ENCODE results near the gene CHCHD10.

Gene CHCHD10

DNA sequence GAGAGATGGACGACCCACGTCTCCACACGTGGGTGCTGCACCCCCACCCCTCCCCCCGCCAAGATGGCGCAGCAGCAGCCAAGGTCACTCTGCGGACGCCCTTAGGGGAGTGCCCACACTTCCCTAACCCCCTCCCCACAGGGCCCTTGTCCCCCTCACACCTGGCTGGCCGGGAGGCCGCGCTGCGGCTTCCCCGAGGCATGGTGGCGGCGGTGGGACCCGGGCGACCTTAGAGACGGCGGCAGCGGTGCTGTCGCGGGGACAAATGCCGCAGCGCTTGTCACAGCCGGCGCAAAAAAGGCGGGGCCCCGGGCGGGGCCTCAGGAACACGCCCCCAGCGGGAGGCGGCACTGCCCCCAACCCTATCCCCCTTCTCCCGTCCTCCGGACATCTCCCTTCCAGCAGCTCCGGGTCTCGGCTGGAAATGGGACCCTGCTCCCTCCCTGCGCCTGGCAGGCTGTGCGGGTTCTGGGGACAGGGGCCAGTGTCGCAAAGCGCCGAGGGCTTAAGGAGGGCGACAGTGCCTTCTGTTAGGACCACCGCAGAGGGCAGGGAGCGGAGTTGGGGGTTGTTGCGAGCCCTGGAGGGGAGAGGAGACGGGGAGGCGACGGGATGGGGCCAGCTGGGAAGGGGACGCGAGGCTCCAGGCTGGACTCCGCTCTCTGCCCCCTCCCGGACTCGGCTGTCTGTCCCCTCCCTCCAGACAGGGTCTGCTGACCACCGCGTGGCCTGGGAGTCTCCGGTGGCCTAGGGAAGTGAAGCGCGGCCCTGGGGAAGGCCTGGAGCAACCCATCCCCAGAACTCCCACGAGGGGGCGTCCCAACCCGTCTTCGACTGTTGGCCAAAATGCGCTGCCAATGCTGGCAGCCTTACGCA lies at the start of gene CHCHD10:
Gene CHCHD10, minus strand, starts transcription at position 300 of the 876 bp plus-strand sequence. Its CDS starts 98 bp downstream, at position 202.
- DNase-seq, result peak; percentile 48 to 90 (median 80)

DNA sequence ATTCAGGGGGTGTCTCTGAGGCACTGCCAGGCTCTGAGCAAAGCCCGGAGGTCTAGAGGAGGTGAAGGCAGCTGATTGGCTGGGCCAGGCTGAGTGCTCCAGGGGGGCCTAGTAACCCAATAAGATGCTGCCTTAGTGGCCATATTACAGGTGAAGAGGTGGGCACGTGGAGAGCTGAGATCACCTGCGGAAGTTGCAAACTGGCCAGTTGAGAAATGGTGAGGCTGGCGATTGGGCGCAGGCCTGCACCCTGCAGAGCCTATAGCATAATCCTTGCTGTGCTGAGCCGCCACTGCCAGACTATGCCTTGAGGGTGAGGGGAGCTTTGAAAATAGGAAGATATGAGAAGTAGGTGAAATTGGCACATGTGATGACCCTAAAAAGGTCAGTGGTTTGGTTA lies 49.4 kb upstream of the CHCHD10 start:
- no peak for DNase-seq

DNA sequence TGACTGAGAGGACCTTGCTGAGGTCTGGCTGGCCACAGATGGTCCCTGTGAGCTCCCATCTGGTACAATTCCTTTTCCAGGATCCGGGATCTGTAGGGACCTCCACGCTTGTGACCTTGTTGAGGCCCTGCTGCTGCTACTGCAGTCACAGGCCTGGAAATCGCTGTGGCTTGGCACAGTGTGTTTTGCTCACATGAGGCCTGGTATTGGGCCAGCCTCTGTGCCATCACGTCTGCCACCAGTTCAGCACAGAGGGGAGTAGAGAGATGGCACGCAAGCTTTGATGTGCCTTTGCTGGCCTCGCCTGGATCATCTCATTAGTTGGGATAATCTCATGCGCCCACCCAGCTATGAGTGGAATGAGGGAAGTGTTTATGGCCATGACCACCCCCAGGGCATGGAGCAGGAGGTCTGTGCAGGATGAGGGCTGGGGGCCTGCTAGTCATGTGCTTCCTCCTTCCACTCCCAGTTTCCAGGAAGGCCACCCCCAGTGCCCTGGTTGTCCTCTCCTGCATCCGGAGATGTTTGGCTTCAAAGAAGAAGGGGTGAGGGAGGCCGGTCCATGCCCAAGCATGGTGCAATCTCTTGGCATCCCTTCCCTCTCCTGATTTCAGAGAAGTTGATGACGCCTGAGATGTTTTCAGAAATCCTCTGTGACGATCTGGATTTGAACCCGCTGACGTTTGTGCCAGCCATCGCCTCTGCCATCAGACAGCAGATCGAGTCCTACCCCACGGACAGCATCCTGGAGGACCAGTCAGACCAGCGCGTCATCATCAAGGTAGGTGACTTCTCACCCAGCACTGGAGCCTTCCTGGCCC lies 48.6 kb upstream of the CHCHD10 start:
- DNase-seq, result peak in 4 of 14 donors; percentile 15 to 98 (median 44)

DNA sequence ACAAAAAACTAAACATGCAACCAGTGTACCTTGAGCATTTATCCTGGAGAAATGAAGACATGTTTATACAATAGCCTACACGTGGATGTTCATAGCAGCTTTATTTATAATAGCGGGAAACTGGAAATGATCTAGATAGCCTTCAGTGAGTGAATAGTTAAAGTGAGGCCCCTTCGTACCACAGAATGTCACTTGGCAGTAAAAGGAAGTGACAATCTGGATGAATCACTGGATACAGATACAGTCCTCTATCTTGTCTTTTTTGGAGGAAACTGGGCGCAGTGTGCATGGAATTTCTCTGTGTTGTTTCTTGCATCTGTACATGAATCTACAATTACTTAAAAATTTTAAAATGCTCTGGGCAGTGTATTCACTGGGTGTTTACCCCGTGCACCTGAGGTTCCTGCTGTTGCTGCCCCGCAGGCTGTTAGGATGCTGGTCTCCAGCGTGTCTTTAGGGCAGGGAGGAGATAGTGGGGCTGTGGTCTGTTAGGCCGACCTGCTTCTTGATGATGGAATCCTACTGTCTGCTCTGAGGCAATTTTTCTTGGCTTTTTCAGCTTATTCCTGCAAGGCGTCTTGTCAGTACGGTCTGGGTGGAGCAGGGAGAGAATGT lies 47.9 kb upstream of the CHCHD10 start:
- DNase-seq, result no peak

- DNase-seq, result no peak
These were observed 44.6 kb upstream of the CHCHD10 start for GRCh38 chr22:23812378-23812777.

- DNase-seq, result no peak
These were observed 39.1 kb upstream of the CHCHD10 start for GRCh38 chr22:23806837-23807236.

DNA sequence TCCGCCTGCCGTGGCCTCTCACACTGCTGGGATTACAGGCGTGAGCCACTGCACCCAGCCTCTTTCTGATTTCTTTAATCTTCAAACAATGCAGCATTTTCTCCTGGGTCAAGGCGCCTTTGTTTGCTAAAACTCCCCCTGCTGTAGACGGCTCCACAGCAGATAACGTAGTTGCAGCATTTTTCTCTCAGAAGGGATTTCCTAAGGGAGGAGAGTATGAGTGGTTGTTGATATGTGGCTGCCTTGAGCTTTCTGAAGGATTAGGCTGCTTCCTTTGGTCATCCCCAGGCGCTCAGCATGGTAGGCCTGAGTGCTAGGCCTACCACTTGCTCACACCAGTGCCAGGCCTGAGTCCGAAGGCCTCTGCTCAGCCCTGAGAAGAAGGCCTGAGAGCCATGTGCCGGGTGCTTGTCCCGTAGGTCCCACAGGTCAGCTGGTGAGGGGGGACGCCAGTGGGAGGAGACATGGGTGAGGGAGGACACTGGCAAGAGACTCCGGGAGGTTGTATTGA lies 37.1 kb upstream of the CHCHD10 start:
- no peak for DNase-seq

GRCh38 chr22:23803001-23803819 lies 35.4 kb upstream of the CHCHD10 start:
- peak in 2 of 14 donors; percentile 25 to 98 for DNase-seq

GRCh38 chr22:23801886-23802377 lies 34.2 kb upstream of the CHCHD10 start:
- DNase-seq, result no peak

GRCh38 chr22:23801238-23801821 lies 33.6 kb upstream of the CHCHD10 start:
- no peak for DNase-seq

- DNase-seq, result no peak
These were observed 32.8 kb upstream of the CHCHD10 start for GRCh38 chr22:23800297-23801237.

GRCh38 chr22:23796461-23796860 lies 28.7 kb upstream of the CHCHD10 start:
- DNase-seq, result no peak

DNA sequence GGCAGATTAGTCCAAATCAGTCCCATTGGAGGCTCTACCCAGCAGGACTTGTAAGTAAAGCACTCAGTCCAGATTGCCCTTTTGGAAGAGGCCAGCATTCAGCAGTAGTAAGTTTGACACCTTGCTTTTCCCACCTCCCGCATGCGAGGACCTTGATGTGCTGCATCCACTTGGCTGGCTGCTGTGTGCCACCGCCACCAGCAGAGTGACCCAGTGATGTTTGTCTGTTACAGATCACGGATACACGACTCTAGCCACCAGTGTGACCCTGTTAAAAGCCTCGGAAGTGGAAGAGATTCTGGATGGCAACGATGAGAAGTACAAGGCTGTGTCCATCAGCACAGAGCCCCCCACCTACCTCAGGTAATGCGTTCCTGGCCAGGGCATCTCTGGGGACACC lies 25.6 kb upstream of the CHCHD10 start:
- DNase-seq, result no peak

- no peak for DNase-seq
These were observed 24.2 kb upstream of the CHCHD10 start for GRCh38 chr22:23791738-23792645.

- peak in 1 of 14 donors; percentile 28 for DNase-seq
These were observed 23.3 kb upstream of the CHCHD10 start for GRCh38 chr22:23790819-23791737.

GRCh38 chr22:23789638-23790037 lies 21.9 kb upstream of the CHCHD10 start:
- peak in 1 of 14 donors; percentile 19 for DNase-seq

GRCh38 chr22:23789121-23789520 lies 21.3 kb upstream of the CHCHD10 start:
- DNase-seq, result no peak

DNA sequence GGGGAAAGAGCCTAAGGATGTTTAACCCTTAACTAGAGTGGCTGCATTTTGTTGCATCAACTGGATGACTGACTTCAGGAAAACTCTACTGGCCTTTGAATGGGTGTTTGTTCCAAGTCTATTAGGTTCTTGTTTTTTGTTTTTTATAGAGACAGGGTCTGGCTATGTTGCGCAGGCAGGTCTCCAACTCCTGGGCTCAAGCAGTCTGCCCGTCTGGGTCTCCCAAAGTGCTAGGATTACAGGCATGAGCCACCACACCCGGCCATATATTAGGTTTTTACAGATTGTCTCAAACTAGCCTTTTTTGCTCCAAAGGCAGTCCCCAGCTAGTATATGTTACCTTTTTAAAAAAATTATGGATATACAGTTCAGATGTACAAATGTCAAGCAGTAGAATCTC lies 20.1 kb upstream of the CHCHD10 start:
- DNase-seq, result no peak

Data from C1 segment of cervical spinal cord (tissue), 14 donors.